Activated naive CD4-positive, alpha-beta T cell treated with anti-CD3 and anti-CD28 coated beads, Interleukin-2, amount 50 U/mL, for 72 hours (primary cell): ENCODE measurements around the gene APMAP. TPM values are rescaled to one million over a fixed set of nuclear protein-coding genes. Genes with fewer than 3 reads are reported as not detected.
"Not testable (repeated sequence)": the region's sequence is repeated elsewhere in the genome, so short reads cannot be mapped to it uniquely, and the experiment has no call there.

Experiments
- ATAC-seq, 2 donors: fragments of 150-1000 bp; cut with Tn5 transposase; 2 replicates each; pipeline ENCODE4 v1.10.0; 2021; ENCODE audit warnings: mild to moderate bottlenecking in 2 of 2, moderate library complexity in 2 of 2
- DNase-seq, 2 donors: peaks; one replicate each; pipeline ENCODE4 v3.0.0; 2021 to 2022; ENCODE audit warnings: low spot score in 2 of 2
- H3K27ac Mint-ChIP-seq, 2 donors: one replicate each; pipeline ENCODE4 v1.8.0; 2022; ENCODE audit warnings: mild to moderate bottlenecking in 2 of 2, mixed read lengths in 2 of 2
- H3K36me3 Mint-ChIP-seq, 2 donors: one replicate each; pipeline ENCODE4 v1.8.0; 2022; ENCODE audit warnings: mixed read lengths in 2 of 2
- H3K9me3 Mint-ChIP-seq, 2 donors: one replicate each; pipeline ENCODE4 v1.8.0; 2022; ENCODE audit warnings: mixed read lengths in 2 of 2
- total RNA-seq, 2 donors: library from RNA; stranded (reverse); gene quantifications; one replicate each; pipeline ENCODE4 v1.2.3, GENCODE V29; 2022

APMAP gene
- total RNA-seq, 2 donors from 2014 or later: 33.7 to 57.6 TPM

- H3K27ac Mint-ChIP-seq, ATAC-seq, DNase-seq, H3K36me3 Mint-ChIP-seq, H3K9me3 Mint-ChIP-seq: not testable (repeated sequence)
Measured at GRCh38 chr20:24929867-24930723, 62.5 kb downstream of the APMAP start.

GRCh38 chr20:24929259-24929658 lies 63.3 kb downstream of the APMAP start:
- peak overlapping the region in 1 of 2 donors; percentile 40 for H3K27ac Mint-ChIP-seq
- H3K9me3 Mint-ChIP-seq, ATAC-seq, DNase-seq, H3K36me3 Mint-ChIP-seq: not testable (repeated sequence)

GRCh38 chr20:24920706-24921105 lies 71.8 kb downstream of the APMAP start:
- not testable (repeated sequence) for H3K9me3 Mint-ChIP-seq, DNase-seq, H3K36me3 Mint-ChIP-seq, H3K27ac Mint-ChIP-seq, ATAC-seq

GRCh38 chr20:24919665-24920064 lies 72.9 kb downstream of the APMAP start:
- not testable (repeated sequence) for H3K36me3 Mint-ChIP-seq, ATAC-seq, H3K27ac Mint-ChIP-seq, DNase-seq, H3K9me3 Mint-ChIP-seq

GRCh38 chr20:24918579-24919566 lies 73.7 kb downstream of the APMAP start:
- peaks cover 0 to 5% of the 10 kb centered on the region in 2 donors for H3K9me3 Mint-ChIP-seq
- H3K36me3 Mint-ChIP-seq: peaks cover 8 to 9% of the 10 kb centered on the region in 2 donors
- ATAC-seq (peak in 1 of 2 donors; percentile 5), DNase-seq (no peak)
- no peak overlapping the region for H3K27ac Mint-ChIP-seq

GRCh38 chr20:24917797-24918578 lies 74.6 kb downstream of the APMAP start:
- Mint-ChIP-seq H3K9me3 (peaks cover 0 to 4% of the 10 kb centered on the region in 2 donors), H3K27ac (no peak overlapping the region), H3K36me3 (peaks cover 5 to 9% of the 10 kb centered on the region in 2 donors)
- DNase-seq (peak in 1 of 2 donors; percentile 57), ATAC-seq (peak; percentile 79 to 83)

GRCh38 chr20:24917056-24917455 lies 75.5 kb downstream of the APMAP start:
- H3K9me3 Mint-ChIP-seq: no peaks in the 10 kb centered on the region
- no peak for ATAC-seq
- no peak for DNase-seq
- H3K36me3 Mint-ChIP-seq: peaks cover 0 to 9% of the 10 kb centered on the region in 2 donors
- H3K27ac Mint-ChIP-seq: no peak overlapping the region

GRCh38 chr20:24916412-24916811 lies 76.1 kb downstream of the APMAP start:
- no peak overlapping the region for H3K27ac Mint-ChIP-seq
- no peak for ATAC-seq
- no peaks in the 10 kb centered on the region for H3K9me3 Mint-ChIP-seq
- peaks cover 0 to 5% of the 10 kb centered on the region in 2 donors for H3K36me3 Mint-ChIP-seq
- DNase-seq: no peak

- Mint-ChIP-seq H3K36me3 (no peaks in the 10 kb centered on the region), H3K9me3 (no peaks in the 10 kb centered on the region), H3K27ac (no peak overlapping the region)
- ATAC-seq (no peak), DNase-seq (no peak)
Measured at GRCh38 chr20:24915892-24916291, 76.7 kb downstream of the APMAP start.

GRCh38 chr20:24915440-24915839 lies 77.1 kb downstream of the APMAP start:
- Mint-ChIP-seq H3K27ac (no peak overlapping the region), H3K36me3 (no peaks in the 10 kb centered on the region), H3K9me3 (no peaks in the 10 kb centered on the region)
- ATAC-seq (no peak), DNase-seq (no peak)

GRCh38 chr20:24914388-24915241 lies 77.9 kb downstream of the APMAP start:
- no peak for ATAC-seq
- Mint-ChIP-seq H3K27ac (no peak overlapping the region), H3K9me3 (no peaks in the 10 kb centered on the region), H3K36me3 (no peaks in the 10 kb centered on the region)
- DNase-seq: no peak

- Mint-ChIP-seq H3K36me3 (no peaks in the 10 kb centered on the region), H3K27ac (no peak overlapping the region), H3K9me3 (peaks cover 0 to under 1% of the 10 kb centered on the region in 2 donors)
- DNase-seq (no peak), ATAC-seq (no peak)
Measured at GRCh38 chr20:24913076-24913628, 79.4 kb downstream of the APMAP start.
